Right lung (tissue), 5 donors: Measurements from ENCODE around the gene TMA16. TPM values are rescaled to one million over a fixed set of nuclear protein-coding genes. Genes with fewer than 3 reads are reported as not detected.

ENCODE experiments used
- DNase-seq, 2 donors: peaks; one replicate each; pipeline ENCODE4 v3.0.0-alpha.2; 2013
- polyA plus RNA-seq, 5 donors: library from polyadenylated mRNA; unstranded; fragments of 120-200 nt; gene quantifications; one replicate each; pipeline versions ENCODE4 v1.2.1 to v1.2.3, GENCODE V29; 2013; ENCODE audit warnings: inconsistent platforms in 1 of 5, low replicate concordance in 1 of 5; ENCODE audit not compliant: insufficient read length in 5 of 5, insufficient read depth in 1 of 5

TMA16 gene
- polyA plus RNA-seq, 5 donors = 24.6 to 35.0 (median 32.3) TPM

DNA sequence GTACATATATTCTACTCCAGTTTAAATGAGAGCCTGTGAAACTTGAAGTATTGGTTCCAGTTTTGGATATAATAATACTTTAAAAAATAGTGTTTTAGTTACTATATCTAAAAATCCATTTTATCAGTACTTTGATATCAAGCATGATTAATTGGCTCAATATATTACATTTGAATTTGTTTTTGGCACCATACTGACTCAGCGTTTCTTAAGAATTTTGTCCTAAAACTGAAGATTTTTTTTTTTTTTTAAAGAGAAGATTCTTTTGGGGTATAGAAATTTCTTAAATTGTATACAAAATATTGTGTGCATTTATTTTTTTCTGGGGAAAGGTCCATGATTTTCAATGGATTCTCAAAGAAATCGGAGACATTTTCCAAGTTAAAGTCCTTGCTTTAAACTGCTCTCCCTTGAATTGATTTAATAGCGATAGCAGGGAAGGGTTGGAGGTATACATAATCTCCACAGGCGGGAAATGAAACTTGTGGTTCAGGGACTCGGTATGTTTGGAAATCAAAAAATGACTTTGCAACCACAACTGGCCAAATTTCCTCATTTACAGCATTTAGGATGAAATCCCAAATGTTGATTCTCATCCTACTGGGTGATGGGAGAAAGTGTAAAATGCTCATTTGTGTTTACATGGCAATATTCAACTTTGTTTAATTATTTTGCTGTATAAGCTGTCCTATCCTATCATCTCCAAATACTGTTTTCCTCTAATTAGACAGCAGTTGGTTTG is 62.3 kb downstream of the TMA16 start:
- no peak for DNase-seq

DNA sequence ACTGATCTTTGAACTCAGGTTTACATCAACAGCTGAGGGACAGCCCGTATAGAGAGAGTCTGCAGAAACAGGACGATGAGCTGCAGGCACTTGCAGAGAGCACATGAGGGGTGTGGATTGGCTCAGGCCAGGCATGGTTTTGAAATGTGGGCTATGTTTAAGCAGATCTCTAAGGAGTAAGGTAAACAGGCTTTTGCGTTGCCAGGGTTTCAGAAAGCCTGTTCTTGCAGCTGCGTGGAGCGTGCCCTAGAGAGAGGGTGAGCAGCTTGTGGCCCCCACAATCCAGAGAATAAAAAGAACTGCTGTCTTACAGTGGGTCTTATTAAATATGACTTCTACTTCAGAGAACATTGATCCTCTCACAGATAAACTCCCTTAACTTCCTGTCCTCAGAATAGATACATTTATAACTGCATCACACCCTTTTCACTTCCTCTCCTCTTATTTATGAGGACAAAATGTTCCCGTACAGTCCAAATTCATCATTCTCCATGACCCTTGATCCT is 64.1 kb downstream of the TMA16 start:
- no peak for DNase-seq

DNA sequence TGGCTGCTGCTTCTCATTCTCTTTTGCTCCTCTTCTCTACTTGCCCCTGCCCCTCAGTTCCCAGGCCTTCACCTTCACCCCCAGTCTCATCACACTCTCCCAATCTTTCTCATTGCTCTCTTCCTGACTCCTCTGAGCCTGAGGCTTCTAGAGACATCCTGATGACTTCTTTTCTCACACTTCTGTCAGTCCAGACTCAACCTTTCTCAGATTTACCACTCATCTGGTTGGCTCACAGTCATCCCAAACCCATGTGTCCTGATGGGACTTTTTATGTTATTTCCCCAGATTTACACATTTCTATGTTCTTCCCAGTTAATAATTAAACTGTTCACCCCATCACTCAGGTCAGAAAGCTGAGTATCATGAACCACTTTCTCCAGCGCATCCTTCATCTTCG is 68.0 kb downstream of the TMA16 start:
- no peak for DNase-seq

DNA sequence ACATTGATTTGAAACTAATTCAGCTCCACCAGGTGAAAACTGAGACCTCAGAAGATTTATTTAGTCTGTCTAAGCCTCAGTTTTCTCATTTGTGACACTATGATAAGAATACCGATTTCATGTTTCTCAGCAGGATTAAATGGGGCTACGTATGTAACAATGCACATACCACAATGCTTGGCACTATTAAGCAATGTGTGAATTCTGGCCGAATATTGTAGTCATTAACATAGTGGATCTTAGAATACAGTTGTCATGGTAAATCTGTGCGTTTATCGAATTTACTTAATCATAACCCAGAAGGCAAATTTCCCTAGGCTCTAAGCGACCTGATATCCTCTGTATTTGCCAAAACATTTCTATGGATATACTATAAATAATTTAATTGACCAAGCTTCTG is 69.1 kb downstream of the TMA16 start:
- no peak for DNase-seq

DNA sequence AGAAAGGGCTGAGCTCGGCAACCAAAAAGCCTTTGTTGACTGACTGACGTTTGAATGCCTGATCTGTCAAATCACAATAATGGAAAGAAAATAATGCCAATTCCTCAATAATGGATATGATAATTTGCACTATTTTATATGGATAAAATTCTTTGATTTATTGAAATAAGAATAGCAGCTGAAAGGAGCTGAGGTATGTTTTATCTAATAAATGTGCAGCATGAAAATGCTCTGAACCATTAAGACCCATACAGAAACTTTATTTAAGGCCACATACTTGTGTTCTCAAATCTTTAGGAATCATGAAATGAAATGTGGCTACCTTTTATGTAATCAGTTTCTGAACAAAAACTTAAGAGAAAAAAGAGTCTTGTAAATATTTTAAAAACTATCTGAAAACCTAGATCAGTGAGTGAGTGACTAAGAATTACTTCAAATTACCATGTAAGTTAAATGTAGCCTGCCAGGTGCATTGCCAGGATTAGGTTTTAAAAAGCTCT is 69.8 kb downstream of the TMA16 start:
- DNase-seq = no peak

- DNase-seq = no peak
Observed at GRCh38 chr4:163565226-163566135, 71.0 kb downstream of the TMA16 start.

- no peak for DNase-seq
Observed at GRCh38 chr4:163566257-163566796, 71.8 kb downstream of the TMA16 start.

DNA sequence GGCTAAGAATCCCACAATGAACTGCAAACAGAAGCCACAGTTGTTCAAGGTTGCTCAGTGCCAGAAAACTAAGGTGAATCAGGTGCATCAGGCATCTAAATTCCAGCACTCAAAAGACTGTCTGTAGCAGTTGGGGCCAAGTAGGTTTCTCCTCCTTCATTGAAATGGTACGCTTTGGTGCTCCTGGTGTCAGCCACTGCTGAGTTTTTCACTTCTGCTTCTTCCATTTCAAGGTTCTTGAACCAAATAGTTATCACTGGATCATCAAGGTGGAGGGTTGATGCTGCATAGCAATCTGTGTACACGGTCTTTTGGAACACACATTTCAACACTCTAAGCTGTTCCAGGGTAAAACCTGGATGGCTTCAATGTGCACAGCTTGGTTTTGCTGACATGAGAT is 74.4 kb downstream of the TMA16 start:
- no peak for DNase-seq

Other genes with a start within 250 kb of the TMA16 start
- under 1 TPM; 0.26 to 0.74 (median 0.46) TPM for gene NPY1R, start 162.1 kb upstream of the TMA16 start, polyA plus RNA-seq
- under 1 TPM in 4 of 5 donors, not detected in 1; 0.07 to 0.21 (median 0.09) TPM for gene NPY5R, start 150.8 kb upstream of the TMA16 start, polyA plus RNA-seq
- gene TKTL2, start 20.9 kb upstream of the TMA16 start, polyA plus RNA-seq = not detected